Measurements from ENCODE around the gene BOLL.
"Not testable (repeated sequence)": the region's sequence is repeated elsewhere in the genome, so short reads cannot be mapped to it uniquely, and the experiment has no call there.

The BOLL gene

DNA sequence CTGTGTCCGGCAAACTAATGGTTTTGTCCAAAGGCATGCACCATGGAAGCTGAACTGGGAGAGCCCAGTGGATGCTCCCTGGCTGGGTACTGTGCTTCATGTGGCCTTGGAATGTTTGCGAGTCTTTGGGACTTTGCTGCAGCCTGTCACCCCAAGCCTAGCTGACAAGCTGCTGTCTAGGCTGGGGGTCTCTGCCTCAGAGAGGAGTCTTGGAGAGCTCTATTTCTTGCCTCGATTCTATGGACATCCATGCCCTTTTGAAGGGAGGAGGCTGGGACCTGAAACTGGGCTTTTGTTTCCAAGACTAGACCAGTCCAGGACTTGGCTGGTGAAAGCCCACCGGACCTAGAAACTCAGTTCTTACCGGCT, 78.3 kb downstream of the BOLL start:
- DNase-seq: no peak

DNA sequence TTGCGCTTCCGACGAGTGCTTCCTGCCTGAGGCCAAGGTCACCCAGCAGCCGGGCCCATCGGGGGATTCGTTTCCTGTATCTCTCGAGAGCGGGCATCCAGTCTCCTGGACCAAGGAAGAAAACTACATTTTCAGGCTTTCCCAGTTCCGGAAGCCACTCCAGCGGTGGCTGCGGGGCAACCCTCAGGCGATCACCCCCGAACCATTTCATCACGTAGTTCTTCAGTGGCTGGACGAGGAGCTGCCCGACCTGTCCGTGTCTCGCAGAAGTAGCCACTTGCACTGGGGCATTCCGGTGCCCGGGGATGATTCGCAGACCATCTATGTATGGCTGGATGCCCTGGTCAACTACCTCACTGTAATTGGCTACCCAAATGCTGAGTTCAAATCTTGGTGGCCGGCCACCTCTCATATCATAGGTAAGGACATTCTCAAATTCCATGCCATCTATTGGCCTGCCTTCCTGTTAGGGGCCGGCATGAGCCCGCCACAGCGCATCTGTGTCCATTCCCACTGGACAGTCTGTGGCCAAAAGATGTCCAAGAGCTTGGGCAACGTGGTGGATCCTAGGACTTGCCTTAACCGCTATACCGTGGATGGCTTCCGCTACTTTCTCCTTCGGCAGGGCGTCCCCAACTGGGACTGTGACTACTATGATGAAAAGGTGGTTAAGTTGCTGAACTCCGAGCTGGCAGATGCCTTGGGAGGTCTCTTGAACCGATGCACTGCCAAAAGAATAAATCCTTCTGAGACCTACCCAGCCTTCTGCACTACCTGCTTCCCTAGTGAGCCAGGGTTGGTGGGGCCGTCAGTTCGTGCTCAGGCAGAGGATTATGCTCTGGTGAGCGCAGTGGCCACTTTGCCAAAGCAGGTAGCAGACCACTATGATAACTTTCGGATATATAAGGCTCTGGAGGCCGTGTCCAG, 78.9 kb downstream of the BOLL start:
- DNase-seq: peak in 4 of 56 donors; percentile 25 to 46 (median 32)

DNA sequence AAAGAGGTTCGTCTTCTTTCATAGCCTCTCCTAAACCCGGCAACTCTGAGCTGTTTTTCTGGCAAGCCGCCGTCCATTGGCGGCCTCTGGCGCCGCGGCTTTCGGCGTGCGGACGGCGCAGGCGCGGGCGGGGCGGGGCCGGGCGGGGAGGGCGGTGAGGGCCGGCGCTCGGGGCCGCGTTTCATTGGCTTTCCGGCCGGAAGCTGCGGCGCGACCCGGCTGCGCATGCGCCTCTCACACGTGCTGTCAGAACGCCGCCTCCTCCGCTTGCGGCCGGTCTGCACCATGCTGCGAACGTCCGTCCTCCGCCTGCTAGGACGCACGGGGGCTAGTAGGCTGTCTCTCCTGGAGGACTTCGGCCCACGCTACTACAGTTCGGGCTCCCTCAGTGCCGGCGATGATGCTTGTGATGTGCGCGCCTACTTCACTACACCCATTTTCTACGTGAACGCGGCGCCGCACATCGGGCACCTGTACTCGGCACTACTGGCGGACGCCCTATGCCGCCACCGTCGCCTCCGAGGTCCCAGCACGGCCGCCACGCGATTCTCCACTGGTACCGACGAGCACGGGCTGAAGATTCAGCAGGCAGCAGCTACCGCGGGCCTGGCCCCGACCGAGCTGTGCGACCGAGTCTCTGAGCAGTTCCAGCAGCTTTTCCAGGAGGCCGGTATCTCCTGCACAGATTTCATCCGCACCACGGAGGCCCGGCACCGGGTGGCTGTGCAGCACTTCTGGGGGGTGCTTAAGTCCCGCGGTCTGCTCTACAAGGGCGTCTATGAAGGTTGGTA, 79.8 kb downstream of the BOLL start, which contains the start of gene MARS2:
Gene MARS2 (plus strand): TSS at position 249 of the 791 bp plus-strand sequence. CDS start 37 bp downstream, at position 286.
- peak; percentile 21 to 95 (median 84) for DNase-seq

DNA sequence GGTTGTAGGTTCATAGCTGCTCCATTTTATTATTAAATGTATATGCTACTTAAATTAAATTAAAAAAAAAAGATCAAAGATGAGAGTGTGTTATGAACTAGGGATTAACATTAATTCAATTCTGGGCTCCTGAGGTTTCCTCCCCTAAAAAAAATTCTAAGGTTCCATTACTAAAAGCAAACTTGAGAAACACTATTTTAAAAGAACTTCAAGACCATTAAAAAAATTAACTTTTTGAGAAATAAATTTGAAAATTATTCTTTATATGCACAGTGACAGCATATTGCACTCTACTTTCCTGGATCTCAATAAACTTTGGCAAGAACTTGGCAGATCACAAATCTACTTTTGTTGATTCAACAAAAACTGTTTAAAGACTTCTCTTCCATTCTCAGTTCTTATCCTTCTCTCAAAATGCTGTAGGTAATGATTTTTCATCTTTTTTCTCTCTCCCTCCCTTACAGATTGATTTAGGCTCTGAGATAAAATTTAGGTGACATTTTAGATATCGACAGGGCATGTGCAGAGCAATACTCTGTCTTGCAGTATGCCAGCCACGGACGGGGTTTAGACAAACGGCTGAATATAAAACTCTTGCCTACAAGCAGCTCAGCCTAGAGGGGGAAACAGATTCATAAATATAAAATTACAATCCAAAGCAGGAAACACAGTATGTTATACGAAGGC, 80.5 kb downstream of the BOLL start:
- DNase-seq: peak in 1 of 56 donors; percentile 44

DNA sequence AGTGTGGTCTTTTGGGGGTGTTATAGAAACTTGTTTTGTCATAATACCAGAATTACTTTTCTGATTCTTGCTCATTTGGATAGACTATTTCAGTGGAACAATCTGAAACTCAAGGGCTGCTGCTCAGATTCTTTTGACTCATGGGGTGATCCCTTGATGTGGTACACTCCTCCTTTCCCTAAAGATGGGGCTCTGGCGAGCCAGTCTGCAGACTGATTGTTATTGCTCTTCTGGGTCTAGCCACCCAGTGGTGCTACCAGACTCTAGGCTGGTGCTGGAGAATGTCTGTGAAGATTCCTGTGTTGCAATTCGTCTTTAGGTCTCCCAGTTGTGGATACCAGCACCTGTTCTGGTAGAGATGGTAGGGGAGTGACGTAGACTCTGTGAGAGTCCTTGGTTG, 84.2 kb downstream of the BOLL start:
- no peak for DNase-seq

DNA sequence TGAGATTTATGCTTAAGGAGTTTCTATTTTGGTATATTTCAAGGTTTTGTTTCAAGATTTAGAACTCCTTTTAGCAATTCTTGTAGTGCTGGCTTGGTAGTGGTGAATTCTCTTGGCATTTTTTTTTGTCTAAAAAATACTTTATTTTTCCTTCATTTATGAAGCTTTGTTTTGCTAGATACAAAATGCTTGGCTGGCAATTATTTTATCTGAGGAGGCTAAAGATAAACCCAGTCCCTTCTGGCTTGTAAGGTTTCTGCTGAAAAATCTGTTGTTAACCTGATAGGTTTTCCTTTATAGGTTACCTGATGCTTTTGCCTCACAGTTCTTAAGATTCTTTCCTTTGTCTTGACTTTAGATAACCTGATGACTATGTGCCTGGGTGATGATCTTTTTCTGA, 85.4 kb downstream of the BOLL start:
- DNase-seq: not testable (repeated sequence)

DNA sequence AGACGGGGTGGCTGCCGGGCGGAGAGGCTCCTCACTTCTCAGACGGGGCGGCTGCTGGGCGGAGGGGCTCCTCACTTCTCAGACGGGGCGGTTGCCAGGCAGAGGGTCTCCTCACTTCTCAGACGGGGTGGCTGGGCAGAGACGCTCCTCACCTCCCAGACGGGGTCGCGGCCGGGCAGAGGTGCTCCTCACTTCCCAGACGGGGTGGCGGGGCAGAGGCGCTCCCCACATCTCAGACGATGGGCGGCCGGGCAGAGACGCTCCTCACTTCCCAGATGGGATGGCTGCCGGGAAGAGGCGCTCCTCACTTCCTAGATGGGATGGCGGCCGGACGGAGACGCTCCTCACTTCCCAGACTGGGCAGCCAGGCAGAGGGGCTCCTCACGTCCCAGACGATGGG, 88.5 kb downstream of the BOLL start:
- DNase-seq: not testable (repeated sequence)

DNA sequence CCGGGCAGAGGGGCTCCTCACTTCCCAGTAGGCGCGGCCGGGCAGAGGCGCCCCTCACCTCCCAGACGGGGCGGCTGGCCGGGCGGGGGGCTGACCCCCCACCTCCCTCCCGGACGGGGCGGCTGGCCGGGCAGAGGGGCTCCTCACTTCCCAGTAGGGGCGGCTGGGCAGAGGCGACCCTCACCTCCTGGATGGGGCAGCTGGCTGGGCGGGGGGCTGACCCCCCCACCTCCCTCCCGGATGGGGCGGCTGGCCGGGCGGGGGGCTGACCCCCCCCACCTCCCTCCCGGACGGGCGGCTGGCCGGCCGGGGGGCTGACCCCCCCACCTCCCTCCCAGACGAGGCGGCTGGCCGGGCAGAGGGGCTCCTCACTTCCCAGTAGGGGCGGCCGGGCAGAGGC, 89.1 kb downstream of the BOLL start:
- DNase-seq: not testable (repeated sequence)

DNA sequence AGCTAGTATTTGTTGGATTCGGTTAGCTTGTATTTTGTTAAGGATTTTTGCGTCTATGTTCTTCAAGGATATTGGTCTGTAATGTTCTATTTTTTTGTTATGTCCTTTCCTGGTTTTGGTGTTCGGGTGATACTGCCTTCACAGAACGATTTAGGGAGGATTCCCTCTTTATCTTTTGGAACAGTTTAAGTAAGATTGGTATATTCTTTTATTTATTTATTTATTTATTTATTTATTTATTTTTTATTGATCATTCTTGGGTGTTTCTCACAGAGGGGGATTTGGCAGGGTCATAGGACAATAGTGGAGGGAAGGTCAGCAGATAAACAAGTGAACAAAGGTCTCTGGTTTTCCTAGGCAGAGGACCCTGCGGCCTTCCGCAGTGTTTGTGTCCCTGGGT, 89.9 kb downstream of the BOLL start:
- DNase-seq: not testable (repeated sequence)

DNA sequence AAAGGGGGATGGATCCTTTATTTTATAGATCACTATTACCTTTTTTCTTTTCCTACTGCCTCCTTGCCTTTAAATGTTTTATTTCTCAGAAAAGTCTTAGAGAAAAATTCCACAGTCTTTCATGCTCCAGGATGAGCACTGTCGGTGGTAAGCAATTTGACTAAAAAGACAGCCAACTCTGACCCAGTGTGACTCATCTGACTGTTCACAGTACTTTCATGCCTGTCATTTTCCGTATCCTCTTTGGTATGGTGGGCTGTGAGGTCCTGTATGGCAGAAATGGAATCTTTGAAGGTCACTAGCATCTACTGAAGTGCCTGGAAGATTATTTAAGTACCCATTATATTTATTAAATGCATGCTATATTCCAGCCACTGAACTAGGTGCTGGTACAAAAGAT, 107.6 kb downstream of the BOLL start:
- no peak for DNase-seq

DNA sequence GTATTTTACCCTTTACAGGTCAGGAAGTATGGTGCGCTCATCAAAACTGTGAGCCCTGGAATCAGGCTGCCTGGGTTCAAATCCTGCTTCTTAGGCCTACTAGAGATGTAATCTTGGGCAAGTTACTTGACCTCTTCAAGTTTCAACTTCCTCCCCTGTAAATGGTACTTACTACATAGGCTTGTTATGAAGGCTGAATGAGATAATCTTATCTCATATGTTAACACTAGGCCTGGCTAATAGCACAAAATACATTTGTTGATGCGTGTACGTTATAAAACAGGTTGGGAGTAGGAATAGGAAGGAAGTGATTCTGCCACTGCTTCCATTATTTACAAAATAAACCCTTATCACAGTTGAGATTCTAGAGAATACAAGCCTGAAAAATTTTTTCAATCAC, 108.1 kb downstream of the BOLL start:
- no peak for DNase-seq

All from amygdala (tissue), 56 donors.